ENCODE results near the gene SMG1.
"Not testable (repeated sequence)": the region's sequence is repeated elsewhere in the genome, so short reads cannot be mapped to it uniquely, and the experiment has no call there.

Gene SMG1

GRCh38 chr16:18774651-18775050, 151.6 kb downstream of the SMG1 start:
- H3K9me3 ChIP-seq (ENCODE audit: low read length); H3K4me3 ChIP-seq (ENCODE audit: low read depth in 1 of 2, low read length in 2 of 2); H3K27ac ChIP-seq (ENCODE audit: low read depth, low read length); H3K4me1 ChIP-seq (ENCODE audit: insufficient read depth, low read length); H3K27me3 ChIP-seq (ENCODE audit: control insufficient read depth in 1 of 2, insufficient read depth in 2 of 2, low read length in 2 of 2); H3K9ac ChIP-seq (ENCODE audit: low read length); H3K36me3 ChIP-seq (ENCODE audit: insufficient read depth, low read length): not testable (repeated sequence)

DNA sequence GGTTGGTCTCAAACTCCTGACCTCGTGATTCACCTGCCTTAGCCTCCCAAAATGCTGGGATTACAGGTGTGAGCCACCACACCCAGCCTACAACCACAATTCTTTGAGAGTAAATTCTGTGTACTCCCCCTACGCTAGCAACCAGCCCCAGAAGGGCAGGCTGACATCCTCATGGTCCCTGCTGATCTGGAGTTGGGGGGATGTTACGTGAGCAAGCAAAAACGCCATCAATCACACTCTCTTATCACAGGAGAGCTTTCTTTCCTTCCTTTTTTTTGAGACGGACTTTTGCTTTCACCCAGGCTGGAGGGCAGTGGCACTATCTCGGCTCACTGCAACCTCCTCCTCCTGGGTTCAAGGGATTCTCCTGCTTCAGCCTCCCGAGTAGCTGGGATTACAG, 154.0 kb downstream of the SMG1 start:
- not testable (repeated sequence) for H3K9ac ChIP-seq (ENCODE audit: low read length); H3K4me3 ChIP-seq (ENCODE audit: low read depth in 1 of 2, low read length in 2 of 2); H3K36me3 ChIP-seq (ENCODE audit: insufficient read depth, low read length); H3K27ac ChIP-seq (ENCODE audit: low read depth, low read length); H3K4me1 ChIP-seq (ENCODE audit: insufficient read depth, low read length); H3K9me3 ChIP-seq (ENCODE audit: low read length); H3K27me3 ChIP-seq (ENCODE audit: control insufficient read depth in 1 of 2, insufficient read depth in 2 of 2, low read length in 2 of 2)

DNA sequence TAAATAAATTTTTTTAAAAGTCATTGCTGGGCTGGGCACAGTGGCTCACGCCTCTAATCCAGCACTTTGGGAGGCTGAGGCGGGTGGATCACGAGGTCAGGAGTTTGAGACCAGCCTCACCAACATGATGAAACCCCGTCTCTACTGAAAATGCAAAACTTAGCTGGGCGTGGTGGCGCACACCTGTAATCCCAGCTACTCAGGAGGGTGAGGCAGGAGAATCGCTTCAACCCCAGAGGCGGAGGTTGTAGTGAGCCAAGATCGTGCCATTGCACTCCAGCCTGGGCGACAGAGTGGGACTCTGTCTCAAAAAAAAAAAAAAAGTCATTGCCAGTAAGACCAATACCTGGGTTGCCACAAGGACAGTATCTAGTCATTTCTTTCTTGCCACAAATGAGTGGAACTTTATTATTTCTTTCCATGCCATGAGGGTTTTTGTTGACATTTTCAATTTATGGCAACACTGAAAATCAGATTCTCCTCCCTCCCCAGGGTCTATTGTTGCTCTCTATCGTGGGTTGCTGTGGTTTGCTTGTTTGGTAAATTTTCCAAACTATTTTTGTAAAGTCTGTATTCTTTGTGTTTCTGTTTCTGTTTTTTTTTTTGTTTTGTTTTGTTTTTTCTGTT, 155.8 kb downstream of the SMG1 start:
- not testable (repeated sequence) for H3K9ac ChIP-seq (ENCODE audit: low read length); H3K9me3 ChIP-seq (ENCODE audit: low read length); H3K27ac ChIP-seq (ENCODE audit: low read depth, low read length); H3K27me3 ChIP-seq (ENCODE audit: control insufficient read depth in 1 of 2, insufficient read depth in 2 of 2, low read length in 2 of 2); H3K36me3 ChIP-seq (ENCODE audit: insufficient read depth, low read length); H3K4me1 ChIP-seq (ENCODE audit: insufficient read depth, low read length); H3K4me3 ChIP-seq (ENCODE audit: low read depth in 1 of 2, low read length in 2 of 2)

GRCh38 chr16:18767217-18767616, 159.0 kb downstream of the SMG1 start:
- H3K36me3 ChIP-seq (ENCODE audit: insufficient read depth, low read length); H3K9ac ChIP-seq (ENCODE audit: low read length); H3K27me3 ChIP-seq (ENCODE audit: control insufficient read depth in 1 of 2, insufficient read depth in 2 of 2, low read length in 2 of 2); H3K27ac ChIP-seq (ENCODE audit: low read depth, low read length); H3K4me3 ChIP-seq (ENCODE audit: low read depth in 1 of 2, low read length in 2 of 2); H3K9me3 ChIP-seq (ENCODE audit: low read length); H3K4me1 ChIP-seq (ENCODE audit: insufficient read depth, low read length): not testable (repeated sequence)

DNA sequence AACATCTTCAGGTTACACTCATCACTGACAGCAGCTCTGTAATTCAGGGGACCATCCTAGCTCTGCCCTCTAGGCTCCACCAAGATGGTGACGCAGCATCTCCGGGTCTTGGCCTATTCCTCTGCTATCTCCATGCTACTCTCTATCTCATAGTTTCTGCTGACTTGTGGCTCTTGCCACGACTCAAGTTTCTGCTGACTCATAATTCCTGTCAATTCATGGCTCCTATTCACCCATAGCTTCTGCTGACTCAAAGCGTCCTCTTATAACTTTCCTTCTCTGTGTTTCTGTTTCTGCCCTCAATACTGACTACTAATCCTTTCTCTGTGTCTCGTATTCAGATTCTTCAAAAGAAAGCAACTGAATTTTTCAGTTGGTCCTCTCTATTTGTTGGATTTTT, 163.5 kb downstream of the SMG1 start:
- H3K4me1 ChIP-seq (ENCODE audit: insufficient read depth, low read length); H3K36me3 ChIP-seq (ENCODE audit: insufficient read depth, low read length); H3K9me3 ChIP-seq (ENCODE audit: low read length); H3K27me3 ChIP-seq (ENCODE audit: control insufficient read depth in 1 of 2, insufficient read depth in 2 of 2, low read length in 2 of 2); H3K9ac ChIP-seq (ENCODE audit: low read length); H3K27ac ChIP-seq (ENCODE audit: low read depth, low read length); H3K4me3 ChIP-seq (ENCODE audit: low read depth in 1 of 2, low read length in 2 of 2): not testable (repeated sequence)

GRCh38 chr16:18759598-18760520, 166.3 kb downstream of the SMG1 start:
- H3K9me3 ChIP-seq (ENCODE audit: low read length); H3K9ac ChIP-seq (ENCODE audit: low read length); H3K4me1 ChIP-seq (ENCODE audit: insufficient read depth, low read length); H3K27ac ChIP-seq (ENCODE audit: low read depth, low read length); H3K36me3 ChIP-seq (ENCODE audit: insufficient read depth, low read length); H3K4me3 ChIP-seq (ENCODE audit: low read depth in 1 of 2, low read length in 2 of 2); H3K27me3 ChIP-seq (ENCODE audit: control insufficient read depth in 1 of 2, insufficient read depth in 2 of 2, low read length in 2 of 2): not testable (repeated sequence)

GRCh38 chr16:18757960-18758660, 168.1 kb downstream of the SMG1 start:
- H3K36me3 ChIP-seq (ENCODE audit: insufficient read depth, low read length); H3K4me3 ChIP-seq (ENCODE audit: low read depth in 1 of 2, low read length in 2 of 2); H3K9ac ChIP-seq (ENCODE audit: low read length); H3K4me1 ChIP-seq (ENCODE audit: insufficient read depth, low read length); H3K27ac ChIP-seq (ENCODE audit: low read depth, low read length); H3K27me3 ChIP-seq (ENCODE audit: control insufficient read depth in 1 of 2, insufficient read depth in 2 of 2, low read length in 2 of 2); H3K9me3 ChIP-seq (ENCODE audit: low read length): not testable (repeated sequence)

- H3K9ac ChIP-seq (ENCODE audit: low read length); H3K4me3 ChIP-seq (ENCODE audit: low read depth in 1 of 2, low read length in 2 of 2); H3K27ac ChIP-seq (ENCODE audit: low read depth, low read length); H3K36me3 ChIP-seq (ENCODE audit: insufficient read depth, low read length); H3K4me1 ChIP-seq (ENCODE audit: insufficient read depth, low read length); H3K27me3 ChIP-seq (ENCODE audit: control insufficient read depth in 1 of 2, insufficient read depth in 2 of 2, low read length in 2 of 2); H3K9me3 ChIP-seq (ENCODE audit: low read length): not testable (repeated sequence)
These were observed 169.6 kb downstream of the SMG1 start for GRCh38 chr16:18756639-18757038.

Measured in muscle layer of colon (tissue), 2 donors.